HG03575 (cell line): ENCODE results near the gene GASK1A.

Experiments
- ATAC-seq: cut with Tn5 transposase; IDR thresholded peaks from one replicate; pipeline ENCODE4 v1.9.1; 2021; ENCODE audit not compliant: unreplicated experiment, insufficient number of reproducible peaks, low FRiP score; ENCODE audit errors: extremely low read depth

Gene GASK1A

GRCh38 chr3:43095370-43095769 is 116.3 kb downstream of the GASK1A start:
- no peak for ATAC-seq

GRCh38 chr3:43096761-43097160 is 117.7 kb downstream of the GASK1A start:
- no peak for ATAC-seq

DNA sequence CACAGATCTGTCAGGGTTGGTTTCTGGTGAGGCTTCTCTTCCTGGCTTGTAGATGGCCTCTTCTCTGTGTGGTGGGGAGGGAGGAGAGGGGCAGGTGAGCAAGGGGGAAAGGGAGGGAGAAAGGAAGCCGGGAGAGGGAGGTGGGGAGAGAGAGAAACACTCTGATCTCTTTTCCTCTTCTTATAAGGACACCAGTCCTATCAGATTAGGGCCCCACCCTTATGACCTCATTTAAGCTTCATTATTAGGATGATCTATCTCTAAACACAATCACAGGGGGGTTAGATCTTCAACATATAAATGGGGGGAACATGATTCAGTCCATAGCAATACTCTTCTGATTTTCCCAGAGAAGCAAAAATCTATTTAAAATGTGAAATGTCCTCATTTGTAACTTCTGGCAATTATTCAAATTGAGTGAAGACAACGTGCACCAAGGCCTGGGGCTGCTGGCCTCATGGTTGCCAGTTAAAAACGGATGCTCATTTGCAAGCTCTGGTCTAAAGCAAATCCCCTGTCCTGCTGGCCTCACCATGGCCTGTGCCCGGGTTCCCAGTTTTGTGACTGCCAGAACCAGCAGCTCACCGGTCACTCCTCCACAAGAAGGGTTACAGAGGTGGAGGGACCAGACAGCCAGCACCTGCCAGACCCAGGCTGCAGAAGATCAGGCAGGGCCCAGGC is 118.4 kb downstream of the GASK1A start:
- no peak for ATAC-seq

DNA sequence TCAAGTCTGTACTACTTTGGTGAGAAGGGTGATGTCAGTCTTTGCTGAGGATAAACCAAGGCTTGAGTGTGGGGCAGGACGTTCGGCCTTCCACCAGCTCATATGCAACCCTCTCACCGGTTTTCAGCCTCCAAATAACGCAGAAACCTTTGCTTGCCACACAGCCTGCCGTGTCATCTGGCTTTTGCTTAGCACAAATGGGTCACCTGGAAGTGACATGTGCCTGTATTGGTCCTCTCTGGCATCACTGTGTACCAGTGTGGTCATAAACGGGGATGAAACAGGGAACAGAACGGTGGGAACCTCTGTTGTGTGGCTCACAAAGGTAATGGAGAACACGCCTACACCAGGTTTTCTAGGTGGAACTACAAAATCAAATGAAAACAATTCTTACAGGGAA is 119.7 kb downstream of the GASK1A start:
- no peak for ATAC-seq

GRCh38 chr3:43102773-43103480 is 123.8 kb downstream of the GASK1A start:
- ATAC-seq: no peak

- no peak for ATAC-seq
Measured at GRCh38 chr3:43104039-43104438, 124.9 kb downstream of the GASK1A start.

- no peak for ATAC-seq
Measured at GRCh38 chr3:43104660-43105595, 125.8 kb downstream of the GASK1A start.

DNA sequence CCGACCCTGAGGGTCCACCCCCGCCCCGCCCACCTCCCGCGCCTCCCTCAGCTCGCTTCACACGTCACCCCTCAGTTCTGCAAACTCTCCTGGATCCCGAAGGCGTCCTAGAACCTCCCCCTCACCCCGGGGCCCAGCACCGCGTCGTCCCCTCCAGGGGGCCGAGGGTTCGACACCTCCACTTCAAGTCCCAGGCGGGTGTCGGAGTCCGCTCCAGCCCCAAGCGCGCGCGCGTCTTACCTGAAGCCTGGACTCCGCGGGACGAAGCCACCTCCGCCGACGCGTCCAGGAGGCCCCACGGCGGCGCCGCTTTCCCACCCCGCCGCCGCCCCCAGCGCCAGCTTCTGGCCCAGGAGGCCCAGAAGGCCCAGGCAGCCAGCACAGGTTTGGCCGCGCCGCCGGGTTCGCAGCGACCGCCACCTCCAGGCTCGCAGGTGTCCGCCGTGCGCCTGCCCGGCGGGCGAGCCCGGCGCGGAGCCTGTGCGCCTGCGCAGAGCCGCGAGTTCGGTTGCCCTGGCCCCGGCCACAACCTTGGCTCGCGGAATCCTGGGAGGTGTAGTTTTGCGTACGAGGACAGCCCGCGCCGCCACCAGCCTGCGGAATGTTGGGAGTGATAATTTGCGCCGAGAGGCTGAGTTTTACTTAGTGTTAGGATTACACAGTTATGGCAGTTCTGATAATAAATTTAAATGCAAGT is 126.6 kb downstream of the GASK1A start, which contains the start of gene POMGNT2:
Gene POMGNT2, minus strand, starts transcription at position 484 of the 697 bp plus-strand sequence. CDS start 24,648 bp downstream, outside the sequence.
- no peak for ATAC-seq

DNA sequence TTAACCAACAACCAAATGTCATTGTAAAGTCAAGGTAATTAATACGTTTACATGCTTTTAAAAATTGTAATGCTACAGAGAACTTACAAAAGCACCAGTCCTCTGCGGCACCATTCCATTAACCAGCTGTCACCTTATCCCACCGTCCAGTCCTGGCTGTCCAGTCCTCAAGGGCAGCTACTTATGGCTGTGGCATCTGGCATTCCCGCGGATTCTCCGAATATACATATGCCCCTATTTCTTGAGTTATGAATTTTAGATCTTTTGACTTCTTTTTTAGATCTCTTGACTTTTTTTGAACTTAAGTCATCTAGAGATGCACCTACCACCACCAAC is 127.2 kb downstream of the GASK1A start:
- no peak for ATAC-seq
